WI38 (cell line): ENCODE measurements around the gene LRP11.
"Not testable (repeated sequence)": the region's sequence is repeated elsewhere in the genome, so short reads cannot be mapped to it uniquely, and the experiment has no call there.

ENCODE experiments used
- H3K4me3 ChIP-seq: 2 replicates; pipeline ENCODE4 v1.5.1; 2011; ENCODE audit warnings: low read depth, mild to moderate bottlenecking, control low read depth, low read length
- TF ChIP-seq, protein P1 (sequence below): IDR thresholded peaks from 2 replicates; pipeline ENCODE4 v1.5.1; 2012; ENCODE audit warnings: low read depth, mild to moderate bottlenecking, control low read depth, low read length

The LRP11 gene

DNA sequence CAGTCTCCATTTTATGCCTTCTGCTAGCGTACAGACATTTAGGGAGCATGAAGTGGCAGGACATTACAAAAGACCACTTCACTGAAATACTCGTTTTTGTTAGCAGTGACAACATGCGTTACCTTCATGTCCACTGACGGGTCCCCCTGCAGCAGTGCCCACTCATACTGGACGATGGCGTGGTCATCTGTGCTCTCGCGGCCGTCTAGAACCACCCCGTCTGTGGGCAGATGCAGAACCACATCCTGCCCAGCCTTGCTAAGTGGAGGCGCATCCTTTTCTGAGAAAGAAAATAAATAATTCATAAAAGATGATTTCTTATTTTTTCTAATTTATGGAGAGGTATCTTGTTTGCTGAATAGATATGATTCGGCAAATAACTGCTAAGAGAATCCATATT, 11.3 kb downstream of the LRP11 start:
- TF ChIP-seq, protein P1, sequence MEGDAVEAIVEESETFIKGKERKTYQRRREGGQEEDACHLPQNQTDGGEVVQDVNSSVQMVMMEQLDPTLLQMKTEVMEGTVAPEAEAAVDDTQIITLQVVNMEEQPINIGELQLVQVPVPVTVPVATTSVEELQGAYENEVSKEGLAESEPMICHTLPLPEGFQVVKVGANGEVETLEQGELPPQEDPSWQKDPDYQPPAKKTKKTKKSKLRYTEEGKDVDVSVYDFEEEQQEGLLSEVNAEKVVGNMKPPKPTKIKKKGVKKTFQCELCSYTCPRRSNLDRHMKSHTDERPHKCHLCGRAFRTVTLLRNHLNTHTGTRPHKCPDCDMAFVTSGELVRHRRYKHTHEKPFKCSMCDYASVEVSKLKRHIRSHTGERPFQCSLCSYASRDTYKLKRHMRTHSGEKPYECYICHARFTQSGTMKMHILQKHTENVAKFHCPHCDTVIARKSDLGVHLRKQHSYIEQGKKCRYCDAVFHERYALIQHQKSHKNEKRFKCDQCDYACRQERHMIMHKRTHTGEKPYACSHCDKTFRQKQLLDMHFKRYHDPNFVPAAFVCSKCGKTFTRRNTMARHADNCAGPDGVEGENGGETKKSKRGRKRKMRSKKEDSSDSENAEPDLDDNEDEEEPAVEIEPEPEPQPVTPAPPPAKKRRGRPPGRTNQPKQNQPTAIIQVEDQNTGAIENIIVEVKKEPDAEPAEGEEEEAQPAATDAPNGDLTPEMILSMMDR = no peak
- no peak overlapping the region for H3K4me3 ChIP-seq

DNA sequence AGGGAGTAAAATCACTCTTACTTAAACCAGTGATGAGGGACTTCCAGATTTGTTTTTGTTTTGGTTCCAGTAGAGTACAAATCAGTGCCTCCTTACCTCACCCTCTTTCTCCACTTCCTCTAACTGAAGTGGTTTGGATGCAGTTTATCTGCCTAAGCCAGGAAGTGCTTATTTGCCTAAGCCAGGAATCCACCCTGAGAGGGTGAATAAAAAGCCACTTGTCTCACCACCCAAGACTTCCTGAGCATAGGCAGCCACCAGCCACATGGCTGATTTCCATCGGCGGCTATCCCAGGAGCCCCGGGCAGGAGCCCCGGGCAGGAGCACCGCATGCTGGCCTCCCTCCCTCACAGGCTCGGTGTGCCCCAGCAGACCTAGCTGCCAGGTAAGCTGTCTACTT, 12.0 kb downstream of the LRP11 start:
- TF ChIP-seq, protein P1 = no peak
- no peak overlapping the region for H3K4me3 ChIP-seq

DNA sequence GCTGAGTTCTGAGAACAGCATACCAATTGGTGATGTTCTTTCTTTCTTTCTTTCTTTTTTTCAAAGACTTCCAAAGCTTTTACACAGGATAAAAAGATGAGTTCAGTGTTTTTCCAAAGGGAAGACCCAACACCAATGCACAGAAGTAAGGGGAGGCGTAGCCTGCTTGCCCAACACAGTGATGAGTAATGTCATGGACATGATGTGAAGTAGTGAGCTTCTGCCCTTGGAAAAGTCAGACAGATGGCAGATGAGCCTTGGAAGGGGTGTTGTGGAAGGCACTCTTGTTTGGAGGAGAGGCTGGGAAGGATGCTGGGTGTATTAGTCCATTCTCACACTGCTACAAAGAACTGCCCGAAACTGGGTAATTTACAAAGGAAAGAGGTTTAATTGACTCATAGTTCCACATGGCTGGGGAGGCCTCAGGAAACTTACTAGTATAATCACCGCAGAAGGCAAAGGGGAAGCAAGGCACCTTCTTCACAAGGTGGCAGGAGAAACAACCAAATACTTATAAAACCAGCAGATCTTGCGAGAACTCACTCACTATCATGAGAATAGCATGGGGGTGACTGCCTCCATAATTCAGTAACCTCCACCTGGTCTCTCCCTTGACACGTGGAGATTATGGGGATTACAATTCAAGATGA, 12.6 kb downstream of the LRP11 start:
- TF ChIP-seq, protein P1 = no peak
- H3K4me3 ChIP-seq = no peak overlapping the region

DNA sequence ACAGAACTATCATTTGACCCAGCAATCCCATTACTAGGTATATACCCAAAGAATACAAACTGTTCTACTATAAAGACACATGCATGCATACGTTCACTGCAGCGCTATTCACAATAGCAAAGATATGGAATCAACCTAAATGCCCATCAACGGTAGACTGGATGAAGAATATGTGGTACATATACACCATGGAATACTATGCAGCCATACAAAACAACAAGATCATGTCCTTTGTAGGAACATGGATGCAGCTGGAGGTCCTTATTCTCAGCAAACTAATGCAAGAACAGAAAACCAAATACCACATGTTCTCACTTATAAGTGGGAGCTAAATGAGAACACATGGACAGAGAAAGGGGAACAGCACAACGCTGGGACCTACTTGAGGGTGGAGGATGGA, 15.8 kb downstream of the LRP11 start:
- not testable (repeated sequence) for H3K4me3 ChIP-seq

DNA sequence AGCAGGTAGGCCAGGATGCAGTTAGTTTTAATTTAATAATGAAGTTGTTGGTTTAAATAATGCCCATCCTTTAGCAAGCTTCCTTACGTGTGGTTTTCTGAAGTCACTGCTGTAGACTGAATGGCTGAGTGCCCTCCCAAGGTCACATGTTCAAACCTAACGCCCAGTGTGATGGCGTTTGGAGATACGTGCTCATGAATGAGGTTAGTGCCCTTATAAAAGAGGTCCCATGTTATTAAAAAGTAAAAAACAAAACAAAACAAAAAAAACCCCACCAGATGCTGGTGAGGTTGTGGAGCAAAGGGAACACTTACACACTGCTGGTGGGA, 16.3 kb downstream of the LRP11 start:
- H3K4me3 ChIP-seq = no peak overlapping the region
- TF ChIP-seq, protein P1 = no peak

DNA sequence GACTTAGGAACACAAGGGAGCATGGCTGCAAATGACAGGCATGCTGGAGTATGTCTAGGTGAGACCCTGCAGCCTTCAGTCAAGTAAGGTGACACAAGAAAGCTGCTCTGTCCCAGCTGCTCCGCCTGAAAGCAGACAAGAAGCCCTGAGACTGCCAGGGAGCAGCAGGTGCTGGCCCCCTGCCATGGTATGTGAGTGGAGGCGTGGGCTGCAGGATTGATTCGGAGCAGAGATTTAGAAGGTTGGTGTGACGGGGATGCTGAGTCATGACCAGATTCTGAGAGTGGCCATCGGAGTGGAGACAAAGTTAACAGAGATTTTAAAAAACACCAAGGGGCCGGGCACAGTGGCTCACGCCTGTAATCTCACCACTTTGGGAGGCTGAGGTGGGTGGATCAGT, 17.8 kb downstream of the LRP11 start:
- H3K4me3 ChIP-seq = no peak overlapping the region
- TF ChIP-seq, protein P1 = no peak

DNA sequence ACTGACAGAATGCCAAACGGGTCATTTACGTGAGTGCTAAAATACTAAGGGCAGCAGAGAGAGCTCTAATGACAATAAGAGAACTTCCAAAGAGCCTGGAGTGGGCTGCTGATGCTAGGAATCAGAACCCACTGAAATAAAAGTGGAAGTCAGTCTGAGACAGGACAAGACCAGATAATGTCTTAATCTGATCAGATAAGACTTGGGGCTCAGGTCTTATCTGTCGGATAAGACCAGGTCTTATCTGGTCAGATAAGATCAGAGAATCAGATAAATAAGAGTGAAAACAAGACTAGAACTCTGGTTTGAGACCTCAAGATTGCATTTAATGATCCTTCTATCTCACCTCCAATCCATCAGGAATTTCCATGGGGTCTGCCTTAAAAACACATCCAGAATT, 18.6 kb downstream of the LRP11 start:
- no peak overlapping the region for H3K4me3 ChIP-seq
- TF ChIP-seq, protein P1 = no peak

DNA sequence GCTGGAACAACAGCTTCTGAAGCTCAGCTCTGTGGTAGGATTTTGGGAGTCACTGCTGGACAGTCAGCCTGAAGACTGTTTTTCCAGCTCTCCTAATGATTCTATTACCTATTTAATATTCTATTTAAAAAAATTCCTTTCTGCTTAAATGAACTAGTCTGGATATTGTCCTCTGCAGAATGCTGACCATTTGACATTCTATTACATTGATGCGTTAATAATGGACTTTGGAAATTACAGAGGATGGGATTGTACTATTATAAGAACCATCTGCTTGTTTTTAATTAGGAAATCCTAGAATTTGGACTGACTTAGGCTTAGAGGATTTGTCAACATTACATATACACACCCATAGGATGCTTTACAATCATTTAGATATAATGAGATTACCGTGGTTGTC, 19.7 kb downstream of the LRP11 start:
- TF ChIP-seq, protein P1 = no peak
- H3K4me3 ChIP-seq = no peak overlapping the region

DNA sequence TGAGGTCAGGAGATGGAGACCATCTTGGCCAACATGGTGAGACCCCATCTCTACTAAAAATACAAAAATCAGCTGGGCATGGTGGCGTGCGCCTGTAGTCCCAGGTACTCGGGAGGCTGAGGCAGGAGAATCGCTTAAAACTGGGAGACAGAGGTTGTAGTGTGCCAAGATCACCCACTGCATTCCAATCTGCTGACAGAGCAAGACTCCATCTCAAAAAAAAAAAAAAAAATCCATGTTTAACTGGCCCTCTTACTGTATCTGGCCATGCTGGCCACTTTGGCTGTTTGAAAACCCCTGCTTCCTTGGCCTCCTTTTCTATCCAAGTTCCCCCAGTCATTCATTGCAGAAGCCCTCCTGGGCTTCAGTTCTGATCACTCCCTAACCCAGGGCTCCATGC, 20.1 kb downstream of the LRP11 start:
- H3K4me3 ChIP-seq = not testable (repeated sequence)
